Measurements from ENCODE around the gene TENM4.

TENM4 gene

GRCh38 chr11:79449040-79449439 lies 8.2 kb upstream of the TENM4 start:
- ChIA-PET POLR2A (no interaction called here), CTCF (interaction anchor here (0.7 kb wide), 1 partner anchor 207 kb away, joined by 4 read pairs; no protein-coding TSS in a partner anchor)
- no peak overlapping the region for H3K27ac ChIP-seq (ENCODE audit: extremely low read depth, low read depth, low read length)
- H3K4me1 ChIP-seq (ENCODE audit: control insufficient read depth, insufficient read depth, low read length), result no peaks in the 10 kb centered on the region
- no peaks in the 10 kb centered on the region for H3K36me3 ChIP-seq (ENCODE audit: control insufficient read depth in 2 of 2, insufficient read depth in 1 of 2, low read length in 2 of 2)
- no peaks in the 10 kb centered on the region for H3K9me3 ChIP-seq (ENCODE audit: control insufficient read depth, insufficient read depth, low read depth, low read length)
- TF ChIP-seq ZNF677 (tag by site-specific recombination; IDR thresholded peaks at IDR 0.05), result no peak
- no peak for TF ChIP-seq REPIN1 (tag by site-specific recombination; IDR thresholded peaks at IDR 0.05; ENCODE audit: low read depth)
- TF ChIP-seq ZFP37 (tag by site-specific recombination; IDR thresholded peaks at IDR 0.05), result no peak
- no peak overlapping the region for H3K4me3 ChIP-seq (ENCODE audit: low read depth, low read length)

GRCh38 chr11:79447038-79447786 lies 6.4 kb upstream of the TENM4 start:
- CTCF ChIA-PET, result interaction anchor here (2.2 kb wide), 1 partner anchor 46 kb away, joined by 8 read pairs; no protein-coding TSS in a partner anchor

GRCh38 chr11:79444923-79445322 lies 4.1 kb upstream of the TENM4 start:
- POLR2A ChIA-PET, result interaction anchor here (1.0 kb wide), 1 partner anchor 13 kb away, joined by 3 read pairs; no protein-coding TSS in a partner anchor
- CTCF ChIA-PET, result interaction anchor here (1.1 to 1.6 kb wide), 3 partner anchors 16 to 49 kb away, joined by 3 to 6 read pairs (median 4); no protein-coding TSS in a partner anchor
- Histone ChIP-seq H3K4me3 (ENCODE audit: low read depth, low read length) (no peak overlapping the region), H3K4me1 (ENCODE audit: control insufficient read depth, insufficient read depth, low read length) (no peaks in the 10 kb centered on the region), H3K36me3 (ENCODE audit: control insufficient read depth in 2 of 2, insufficient read depth in 1 of 2, low read length in 2 of 2) (no peaks in the 10 kb centered on the region), H3K27ac (ENCODE audit: extremely low read depth, low read depth, low read length) (no peak overlapping the region), H3K9me3 (ENCODE audit: control insufficient read depth, insufficient read depth, low read depth, low read length) (no peaks in the 10 kb centered on the region)
- TF ChIP-seq ZNF202 (tag by site-specific recombination; IDR thresholded peaks at IDR 0.05; ENCODE audit: borderline replicate concordance), result no peak
- no peak for TF ChIP-seq ZIC2 (tag by site-specific recombination; IDR thresholded peaks at IDR 0.05)
- TF ChIP-seq SP7 (tag by site-specific recombination; IDR thresholded peaks at IDR 0.05), result peak; percentile 55; the same call in 1 of the 2 replicates
- TF ChIP-seq GLIS2 (tag by site-specific recombination; IDR thresholded peaks at IDR 0.05), result no peak

More at GRCh38 chr11:79447038-79447786, 6.4 kb upstream of the TENM4 start:
- H3K9me3 ChIP-seq (ENCODE audit: control insufficient read depth, insufficient read depth, low read depth, low read length), result no peaks in the 10 kb centered on the region
- no peak overlapping the region for H3K27ac ChIP-seq (ENCODE audit: extremely low read depth, low read depth, low read length)
- no peak overlapping the region for H3K4me3 ChIP-seq (ENCODE audit: low read depth, low read length)
- H3K36me3 ChIP-seq (ENCODE audit: control insufficient read depth in 2 of 2, insufficient read depth in 1 of 2, low read length in 2 of 2), result no peaks in the 10 kb centered on the region
- no peak for TF ChIP-seq ZNF280C (tag by site-specific recombination; IDR thresholded peaks at IDR 0.05)
- TF ChIP-seq ZNF549 (tag by site-specific recombination; IDR thresholded peaks at IDR 0.05), result no peak
- TF ChIP-seq ZNF596 (tag by site-specific recombination; IDR thresholded peaks at IDR 0.05), result no peak
- no peak for TF ChIP-seq ZSCAN30 (tag by site-specific recombination; IDR thresholded peaks at IDR 0.05)
- no peak for TF ChIP-seq KLF1 (tag by site-specific recombination; IDR thresholded peaks at IDR 0.05)
- TF ChIP-seq PRDM4 (tag by site-specific recombination; IDR thresholded peaks at IDR 0.05), result no peak
- no peaks in the 10 kb centered on the region for H3K4me1 ChIP-seq (ENCODE audit: control insufficient read depth, insufficient read depth, low read length)
- POLR2A ChIA-PET, result no interaction called here
